ENCODE results near the gene DHRS4L2.

The DHRS4L2 gene

DNA sequence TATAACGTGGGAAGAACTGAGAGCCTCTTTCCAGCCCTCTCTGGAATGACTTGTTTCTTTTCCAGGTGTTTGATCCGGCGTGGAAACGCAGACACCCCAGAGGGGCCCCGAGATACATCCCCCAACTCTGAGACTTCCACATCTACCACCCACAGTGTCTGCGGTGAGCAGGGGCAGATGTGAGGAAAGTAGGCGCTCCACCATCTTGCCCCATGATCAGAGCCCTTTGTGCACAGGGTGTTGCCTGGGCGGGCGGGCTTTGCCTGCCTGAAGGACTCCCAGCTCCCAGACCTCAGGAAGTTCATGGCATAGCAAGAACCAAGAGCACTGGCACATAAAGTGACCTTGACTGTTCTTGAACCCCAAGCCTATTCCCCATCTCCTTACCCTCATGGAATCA is 65.9 kb downstream of the DHRS4L2 start:
- in situ Hi-C loops (cut with MboI; ENCODE audit: low sequenced_read_pairs, unreplicated experiment), result no loop called here
- DNase-seq (ENCODE audit: low spot score), result no peak
- TF ChIP-seq, protein P1, sequence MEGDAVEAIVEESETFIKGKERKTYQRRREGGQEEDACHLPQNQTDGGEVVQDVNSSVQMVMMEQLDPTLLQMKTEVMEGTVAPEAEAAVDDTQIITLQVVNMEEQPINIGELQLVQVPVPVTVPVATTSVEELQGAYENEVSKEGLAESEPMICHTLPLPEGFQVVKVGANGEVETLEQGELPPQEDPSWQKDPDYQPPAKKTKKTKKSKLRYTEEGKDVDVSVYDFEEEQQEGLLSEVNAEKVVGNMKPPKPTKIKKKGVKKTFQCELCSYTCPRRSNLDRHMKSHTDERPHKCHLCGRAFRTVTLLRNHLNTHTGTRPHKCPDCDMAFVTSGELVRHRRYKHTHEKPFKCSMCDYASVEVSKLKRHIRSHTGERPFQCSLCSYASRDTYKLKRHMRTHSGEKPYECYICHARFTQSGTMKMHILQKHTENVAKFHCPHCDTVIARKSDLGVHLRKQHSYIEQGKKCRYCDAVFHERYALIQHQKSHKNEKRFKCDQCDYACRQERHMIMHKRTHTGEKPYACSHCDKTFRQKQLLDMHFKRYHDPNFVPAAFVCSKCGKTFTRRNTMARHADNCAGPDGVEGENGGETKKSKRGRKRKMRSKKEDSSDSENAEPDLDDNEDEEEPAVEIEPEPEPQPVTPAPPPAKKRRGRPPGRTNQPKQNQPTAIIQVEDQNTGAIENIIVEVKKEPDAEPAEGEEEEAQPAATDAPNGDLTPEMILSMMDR (IDR thresholded peaks at IDR 0.05; ENCODE audit: borderline replicate concordance, control extremely low read depth, extremely low read depth, insufficient read depth, missing control alignments), result no peak
